OCI-LY3 (cell line): ENCODE measurements around the gene ZSWIM8.

Experiments
- EZH2phosphoT487 ChIP-seq: fragments of 200-600 bp; shearing (Covaris generic); IDR thresholded peaks from 2 replicates; pipeline ENCODE4 v1.6.1; 2018; ENCODE audit warnings: antibody characterized with exemption, mixed run types, low read depth
- TF ChIP-seq, protein P1 (sequence below): fragments of 200-600, 300-600 bp; sonication (generic); IDR thresholded peaks from 2 replicates; pipeline ENCODE4 v1.5.1; 2014; ENCODE audit warnings: antibody characterized with exemption, low read length, low read depth

DNA sequence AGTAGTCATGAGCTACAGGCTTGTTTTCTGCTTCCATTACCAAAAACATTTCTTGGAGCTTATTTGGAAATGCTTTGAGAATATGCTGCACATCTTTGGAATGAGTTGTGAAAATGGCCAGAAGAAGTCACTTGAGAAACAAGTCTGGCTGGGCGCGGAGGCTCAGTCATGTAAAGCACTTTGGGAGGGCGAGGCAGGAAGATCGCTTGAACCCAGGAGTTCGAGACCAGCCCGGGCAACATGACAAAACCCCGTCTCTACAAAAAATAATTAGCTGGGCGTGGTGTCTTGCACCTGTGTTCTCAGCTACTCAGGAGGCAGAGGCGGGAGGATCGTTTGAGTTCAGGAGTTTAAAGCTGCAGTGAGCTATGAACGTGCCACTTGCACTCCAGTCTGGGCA lies 4.4 kb upstream of the ZSWIM8 start:
- TF ChIP-seq, protein P1, sequence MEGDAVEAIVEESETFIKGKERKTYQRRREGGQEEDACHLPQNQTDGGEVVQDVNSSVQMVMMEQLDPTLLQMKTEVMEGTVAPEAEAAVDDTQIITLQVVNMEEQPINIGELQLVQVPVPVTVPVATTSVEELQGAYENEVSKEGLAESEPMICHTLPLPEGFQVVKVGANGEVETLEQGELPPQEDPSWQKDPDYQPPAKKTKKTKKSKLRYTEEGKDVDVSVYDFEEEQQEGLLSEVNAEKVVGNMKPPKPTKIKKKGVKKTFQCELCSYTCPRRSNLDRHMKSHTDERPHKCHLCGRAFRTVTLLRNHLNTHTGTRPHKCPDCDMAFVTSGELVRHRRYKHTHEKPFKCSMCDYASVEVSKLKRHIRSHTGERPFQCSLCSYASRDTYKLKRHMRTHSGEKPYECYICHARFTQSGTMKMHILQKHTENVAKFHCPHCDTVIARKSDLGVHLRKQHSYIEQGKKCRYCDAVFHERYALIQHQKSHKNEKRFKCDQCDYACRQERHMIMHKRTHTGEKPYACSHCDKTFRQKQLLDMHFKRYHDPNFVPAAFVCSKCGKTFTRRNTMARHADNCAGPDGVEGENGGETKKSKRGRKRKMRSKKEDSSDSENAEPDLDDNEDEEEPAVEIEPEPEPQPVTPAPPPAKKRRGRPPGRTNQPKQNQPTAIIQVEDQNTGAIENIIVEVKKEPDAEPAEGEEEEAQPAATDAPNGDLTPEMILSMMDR, result no peak
- no peak for TF ChIP-seq EZH2phosphoT487
